Activated T-helper 1 cell treated with Interleukin-2 at 50 U/mL for 16 hours (primary cell): ENCODE measurements around the gene ZNF385B.
"Not testable (repeated sequence)": the region's sequence is repeated elsewhere in the genome, so short reads cannot be mapped to it uniquely, and the experiment has no call there.

Experiments
- DNase-seq: peaks from one replicate; pipeline ENCODE4 v3.0.0-alpha.2; 2020; ENCODE audit warnings: low read depth

ZNF385B gene

GRCh38 chr2:179677746-179678505 lies 183.5 kb downstream of the ZNF385B start:
- DNase-seq = no peak

- no peak for DNase-seq
Observed at GRCh38 chr2:179677077-179677688, 184.2 kb downstream of the ZNF385B start.

- DNase-seq = no peak
Observed at GRCh38 chr2:179675435-179675834, 186.0 kb downstream of the ZNF385B start.

- no peak for DNase-seq
Observed at GRCh38 chr2:179671043-179671981, 190.1 kb downstream of the ZNF385B start.

GRCh38 chr2:179669196-179669595 lies 192.2 kb downstream of the ZNF385B start:
- DNase-seq = no peak

- DNase-seq = no peak
Observed at GRCh38 chr2:179664972-179665812, 196.2 kb downstream of the ZNF385B start.

GRCh38 chr2:179661986-179662385 lies 199.4 kb downstream of the ZNF385B start:
- no peak for DNase-seq

GRCh38 chr2:179657068-179657595 lies 204.3 kb downstream of the ZNF385B start:
- no peak for DNase-seq

- no peak for DNase-seq
Observed at GRCh38 chr2:179655627-179656026, 205.8 kb downstream of the ZNF385B start.

GRCh38 chr2:179654806-179655205 lies 206.6 kb downstream of the ZNF385B start:
- DNase-seq = no peak

- DNase-seq = no peak
Observed at GRCh38 chr2:179652296-179652695, 209.1 kb downstream of the ZNF385B start.

- DNase-seq = no peak
Observed at GRCh38 chr2:179650420-179650819, 211.0 kb downstream of the ZNF385B start.

- no peak for DNase-seq
Observed at GRCh38 chr2:179646862-179647587, 214.4 kb downstream of the ZNF385B start.

GRCh38 chr2:179646173-179646769 lies 215.1 kb downstream of the ZNF385B start:
- no peak for DNase-seq

GRCh38 chr2:179645047-179645446 lies 216.4 kb downstream of the ZNF385B start:
- DNase-seq = no peak

GRCh38 chr2:179642462-179642861 lies 218.9 kb downstream of the ZNF385B start:
- no peak for DNase-seq

- DNase-seq = no peak
Observed at GRCh38 chr2:179636995-179637394, 224.4 kb downstream of the ZNF385B start.

- DNase-seq = no peak
Observed at GRCh38 chr2:179636100-179636980, 225.1 kb downstream of the ZNF385B start.

GRCh38 chr2:179631769-179632385 lies 229.5 kb downstream of the ZNF385B start:
- DNase-seq = not testable (repeated sequence)
